Measurements from ENCODE around the gene OR6C2.
"Not testable (repeated sequence)": the region's sequence is repeated elsewhere in the genome, so short reads cannot be mapped to it uniquely, and the experiment has no call there.

The OR6C2 gene

GRCh38 chr12:55443776-55444175, at the start of gene OR6C2:
Gene OR6C2, plus strand, starts transcription at chr12:55444076. Its CDS starts 8,138 bp downstream, at chr12:55452214.
- POLR2A ChIA-PET = no interaction called here
- CTCF ChIA-PET = no interaction called here
- DNase-seq (ENCODE audit: low read depth, low spot score) = no peak
- H3K4me3 ChIP-seq (ENCODE audit: low read depth, low read length) = no peak within 1 kb of the TSS
- TF ChIP-seq CTCF (IDR thresholded peaks at IDR 0.05; ENCODE audit: insufficient read depth, low read length, missing control alignments) = no peak

GRCh38 chr12:55396326-55396725, 47.5 kb upstream of the OR6C2 start:
- no peak for DNase-seq (ENCODE audit: low read depth, low spot score)
- POLR2A ChIA-PET = no interaction called here
- CTCF ChIA-PET = no interaction called here
- no peak overlapping the region for H3K4me3 ChIP-seq (ENCODE audit: low read depth, low read length)
- no peak for TF ChIP-seq CTCF (IDR thresholded peaks at IDR 0.05; ENCODE audit: insufficient read depth, low read length, missing control alignments)

GRCh38 chr12:55400229-55400628, 43.6 kb upstream of the OR6C2 start, which contains the start of gene OR6C65:
Gene OR6C65, plus strand, starts transcription at chr12:55400529. Its CDS starts 0 bp downstream, at chr12:55400529.
- ChIA-PET POLR2A (no interaction called here), CTCF (no interaction called here)
- no peak within 1 kb of the TSS for H3K4me3 ChIP-seq (ENCODE audit: low read depth, low read length)
- no peak for TF ChIP-seq CTCF (IDR thresholded peaks at IDR 0.05; ENCODE audit: insufficient read depth, low read length, missing control alignments)
- no peak for DNase-seq (ENCODE audit: low read depth, low spot score)

- H3K4me3 ChIP-seq (ENCODE audit: low read depth, low read length) = no peak overlapping the region
- CTCF ChIA-PET = no interaction called here
- POLR2A ChIA-PET = no interaction called here
- DNase-seq (ENCODE audit: low read depth, low spot score) = no peak
- TF ChIP-seq CTCF (IDR thresholded peaks at IDR 0.05; ENCODE audit: insufficient read depth, low read length, missing control alignments) = no peak
Observed at GRCh38 chr12:55407866-55408265, 36.0 kb upstream of the OR6C2 start.

GRCh38 chr12:55409133-55409532, 34.7 kb upstream of the OR6C2 start:
- H3K4me3 ChIP-seq (ENCODE audit: low read depth, low read length); CTCF ChIA-PET; DNase-seq (ENCODE audit: low read depth, low spot score); POLR2A ChIA-PET: not testable (repeated sequence)

- DNase-seq (ENCODE audit: low read depth, low spot score); POLR2A ChIA-PET; CTCF ChIA-PET; H3K4me3 ChIP-seq (ENCODE audit: low read depth, low read length): not testable (repeated sequence)
Observed at GRCh38 chr12:55412138-55412537, 31.7 kb upstream of the OR6C2 start.

GRCh38 chr12:55413498-55414388, 30.1 kb upstream of the OR6C2 start:
- POLR2A ChIA-PET; CTCF ChIA-PET; DNase-seq (ENCODE audit: low read depth, low spot score); H3K4me3 ChIP-seq (ENCODE audit: low read depth, low read length): not testable (repeated sequence)

GRCh38 chr12:55414396-55414823, 29.5 kb upstream of the OR6C2 start:
- POLR2A ChIA-PET; DNase-seq (ENCODE audit: low read depth, low spot score); H3K4me3 ChIP-seq (ENCODE audit: low read depth, low read length); CTCF ChIA-PET: not testable (repeated sequence)

- H3K4me3 ChIP-seq (ENCODE audit: low read depth, low read length); DNase-seq (ENCODE audit: low read depth, low spot score); CTCF ChIA-PET; POLR2A ChIA-PET: not testable (repeated sequence)
Observed at GRCh38 chr12:55414889-55415288, 29.0 kb upstream of the OR6C2 start.

Measured in AG04449 (cell line).